ENCODE measurements around the gene HOMER2. TPM values are rescaled to one million over a fixed set of nuclear protein-coding genes. Genes with fewer than 3 reads are reported as not detected.
"Not testable (repeated sequence)": the region's sequence is repeated elsewhere in the genome, so short reads cannot be mapped to it uniquely, and the experiment has no call there.

The HOMER2 gene
- total and polyA plus RNA-seq, 2 of the 4 experiments (the other 2 are of a cell fraction) = 0.54 to 0.79 TPM

GRCh38 chr15:83000672-83001031 lies 48.1 kb upstream of the HOMER2 start:
- H2BK5ac ChIP-seq (ENCODE audit: low read depth, low read length, poor library complexity, severe bottlenecking); POLR2A ChIA-PET (ENCODE audit: unreplicated experiment); H4K8ac ChIP-seq (ENCODE audit: low read depth in 2 of 2, low read length in 2 of 2); H3K4me3 ChIP-seq (ENCODE audit: insufficient read depth, low read depth, low read length); H3K27me3 ChIP-seq (ENCODE audit: control insufficient read depth, insufficient read depth, low read length); H2AK9ac ChIP-seq (replicated peaks; ENCODE audit: low read depth, low read length, poor library complexity); H2AK5ac ChIP-seq (ENCODE audit: low read depth, low read length); H3K4me2 ChIP-seq (ENCODE audit: low read depth, low read length); H2AFZ ChIP-seq (replicated peaks; ENCODE audit: low read length, poor library complexity); dilution Hi-C loops (cut with HindIII; ENCODE audit: low sequenced_read_pairs, unreplicated experiment); H4K91ac ChIP-seq (ENCODE audit: insufficient read depth, low read depth, low read length); H4K5ac ChIP-seq (ENCODE audit: low read depth, low read length); H3K79me1 ChIP-seq (ENCODE audit: low read depth in 1 of 2, low read length in 2 of 2); H4K20me1 ChIP-seq (ENCODE audit: insufficient read depth, low read length); H3K27ac ChIP-seq (ENCODE audit: insufficient read depth, low read length); H3K9me3 ChIP-seq (ENCODE audit: control insufficient read depth, insufficient read depth, low read length); DNase-seq; H2BK20ac ChIP-seq (ENCODE audit: low read depth, low read length); H3K18ac ChIP-seq (ENCODE audit: low read depth, low read length); H3K9ac ChIP-seq (ENCODE audit: low read depth, low read length); H3K23ac ChIP-seq (ENCODE audit: low read depth, low read length); H3K9me1 ChIP-seq (ENCODE audit: insufficient read depth, low read length); H3K4me1 ChIP-seq (ENCODE audit: control insufficient read depth, insufficient read depth, low read length); H3K56ac ChIP-seq (ENCODE audit: extremely low read depth, insufficient read depth, low read length); H3K36me3 ChIP-seq (ENCODE audit: control insufficient read depth, insufficient read depth, low read length); H3K14ac ChIP-seq (replicated peaks; ENCODE audit: low read depth, low read length); H3K4ac ChIP-seq (ENCODE audit: low read depth, low read length); H2BK15ac ChIP-seq (ENCODE audit: low read depth, low read length); H2BK120ac ChIP-seq (ENCODE audit: low read depth, low read length); BruUV-seq (replicated peaks): not testable (repeated sequence)
- peak; percentile 15; the same call in 1 of the 2 replicates for ATAC-seq (ENCODE audit: low read depth)
- in situ Hi-C loops (cut with MboI; ENCODE audit: low sequenced_read_pairs) = loop anchor here (10.0 kb wide), 2 partner anchors 436 to 466 kb away; no protein-coding TSS in a partner anchor
- CTCF ChIA-PET = interaction anchor here (0.8 kb wide), 1 partner anchor 10 kb away, joined by 3 read pairs; the partner anchor contains the start of gene C15orf40
- intact Hi-C loops (cut with micrococcal nuclease) = loop anchor here (2.0 to 10.0 kb wide), 4 partner anchors 168 to 460 kb away; partner anchors contain the start of genes CPEB1 and RPS17
- no CpG with 5 or more reads among the region's 3 CpGs for WGBS, 2 experiments (ENCODE audit: extremely low coverage in 2 of 2, insufficient read length in 1 of 2)
